CD14-positive monocyte (primary cell): ENCODE results near the gene GALNT17. TPM values are rescaled to one million over a fixed set of nuclear protein-coding genes. Genes with fewer than 3 reads are reported as not detected.

ENCODE experiments used
- DNase-seq, 3 donors: peaks; one replicate each; pipeline ENCODE4 v3.0.0-alpha.2; 2011 to 2022
- H2AFZ ChIP-seq: 2 replicates; pipeline ENCODE4 v1.6.0; 2012; ENCODE audit warnings: mild to moderate bottlenecking, low read depth, low read length, inconsistent platforms; ENCODE audit not compliant: insufficient read depth, poor library complexity, severe bottlenecking
- H3K27ac ChIP-seq, 2 donors: 1 replicate in 1 of 2; 2 replicates in 1 of 2; pipeline ENCODE4 v1.5.1; 2012 to 2013; ENCODE audit warnings: low read length in 2 of 2, control low read depth in 1 of 2, inconsistent platforms in 1 of 2, low read depth in 1 of 2, mild to moderate bottlenecking in 1 of 2
- H3K27me3 ChIP-seq, 2 donors: one replicate each; pipeline versions ENCODE4 v1.6.0 to v1.6.1; 2011 to 2013; ENCODE audit warnings: low read length in 2 of 2; ENCODE audit not compliant: control insufficient read depth in 2 of 2, insufficient read depth in 2 of 2
- H3K36me3 ChIP-seq, 2 donors: replicated peaks in 1 of 2; 1 replicate in 1 of 2; 2 replicates in 1 of 2; pipeline versions ENCODE4 v1.5.1 to v1.6.1; 2012 to 2013; ENCODE audit warnings: low read length in 2 of 2, control low read depth in 1 of 2, inconsistent platforms in 1 of 2, mild to moderate bottlenecking in 1 of 2; ENCODE audit not compliant: insufficient read depth in 2 of 2, control insufficient read depth in 1 of 2
- H3K4me1 ChIP-seq, 2 donors: 1 replicate in 1 of 2; 2 replicates in 1 of 2; pipeline versions ENCODE4 v1.5.1 to v1.6.1; 2012 to 2013; ENCODE audit warnings: low read length in 2 of 2, control low read depth in 1 of 2, inconsistent platforms in 1 of 2, mild to moderate bottlenecking in 1 of 2, moderate library complexity in 1 of 2; ENCODE audit not compliant: insufficient read depth in 2 of 2, control insufficient read depth in 1 of 2
- H3K4me2 ChIP-seq: replicated peaks from 2 replicates; pipeline ENCODE3; 2012; ENCODE audit warnings: low read length, moderate library complexity, mild to moderate bottlenecking; ENCODE audit not compliant: poor library complexity, severe bottlenecking; ENCODE audit errors: extremely low read depth
- H3K4me3 ChIP-seq, 3 experiments: fragments of 200-600 bp in 1 of 3; sonication (generic) in 1 of 3; replicated peaks in 1 of 3; 1 replicate in 2 of 3; 2 replicates in 1 of 3; pipeline ENCODE4 v1.5.1; 2011 to 2013; ENCODE audit warnings: low read length in 3 of 3, mild to moderate bottlenecking in 3 of 3, control low read depth in 2 of 3, low read depth in 2 of 3, inconsistent platforms in 1 of 3, moderate library complexity in 1 of 3
- H3K79me2 ChIP-seq: 2 replicates; pipeline ENCODE4 v1.6.0; 2012; ENCODE audit warnings: mild to moderate bottlenecking, control low read depth, inconsistent platforms, low read length, moderate library complexity; ENCODE audit not compliant: insufficient read depth
- H3K9ac ChIP-seq: 2 replicates; pipeline ENCODE4 v1.6.0; 2017; ENCODE audit warnings: low read length, mild to moderate bottlenecking; ENCODE audit not compliant: insufficient read depth, poor library complexity, severe bottlenecking
- H3K9me3 ChIP-seq, 2 donors: replicated peaks in 1 of 2; 1 replicate in 1 of 2; 2 replicates in 1 of 2; pipeline versions ENCODE4 v1.5.1 to v1.6.1; 2012 to 2013; ENCODE audit warnings: low read length in 2 of 2, control low read depth in 1 of 2; ENCODE audit not compliant: control insufficient read depth in 1 of 2, insufficient read depth in 1 of 2
- H4K20me1 ChIP-seq: 2 replicates; pipeline ENCODE4 v1.6.0; 2012; ENCODE audit warnings: mild to moderate bottlenecking, low read length, control low read depth, moderate library complexity; ENCODE audit not compliant: insufficient read depth
- H3K27ac Mint-ChIP-seq, 7 donors: one replicate each; pipeline ENCODE4 v1.8.0; 2020; ENCODE audit warnings: mild to moderate bottlenecking in 7 of 7, mixed read lengths in 7 of 7, moderate library complexity in 6 of 7, inconsistent platforms in 2 of 7
- H3K27me3 Mint-ChIP-seq, 3 donors: one replicate each; pipeline ENCODE4 v1.8.0; 2021 to 2022; ENCODE audit warnings: low read depth in 3 of 3, mild to moderate bottlenecking in 3 of 3, mixed read lengths in 3 of 3, moderate library complexity in 3 of 3, inconsistent platforms in 1 of 3
- H3K36me3 Mint-ChIP-seq, 2 donors: one replicate each; pipeline ENCODE4 v1.8.0; 2020; ENCODE audit warnings: mixed read lengths in 2 of 2, inconsistent platforms in 1 of 2, mild to moderate bottlenecking in 1 of 2
- H3K4me1 Mint-ChIP-seq: one replicate; pipeline ENCODE4 v1.8.0; 2020; ENCODE audit warnings: mild to moderate bottlenecking, mixed read lengths
- H3K4me3 Mint-ChIP-seq, 2 donors: one replicate each; pipeline ENCODE4 v1.8.0; 2020; ENCODE audit warnings: mild to moderate bottlenecking in 2 of 2, mixed read lengths in 2 of 2, moderate library complexity in 1 of 2
- H3K9me3 Mint-ChIP-seq, 7 donors: one replicate each; pipeline ENCODE4 v1.8.0; 2020 to 2022; ENCODE audit warnings: mixed read lengths in 7 of 7, mild to moderate bottlenecking in 6 of 7, moderate library complexity in 6 of 7, inconsistent platforms in 2 of 7
- CTCF ChIP-seq: fragments of 200-600 bp; IDR thresholded peaks from one replicate; pipeline ENCODE4 v1.8.0; 2022; ENCODE audit warnings: antibody characterized with exemption, mild to moderate bottlenecking
- WGBS: methylation state at CpG from one replicate; pipeline ENCODE4 v1.1.5; 2013; ENCODE audit warnings: missing lambda C conversion rate; ENCODE audit not compliant: insufficient coverage; 5-methylcytosine and 5-hydroxymethylcytosine counted together
- intact Hi-C, 2 donors: fragments of 100-400 bp; cut with micrococcal nuclease; formaldehyde crosslinking; loops; one replicate each; pipeline versions ENCODE4 v1.15.0 to v1.15.1; 2023
- polyA plus RNA-seq, 3 donors: library from polyadenylated mRNA; depleted of rRNA in 1 of 3; unstranded in 2 of 3; stranded (reverse) in 1 of 3; fragments of 300-500 nt in 2 of 3; fragments of >200 nt in 1 of 3; fragmentation: Illumina TruSeq in 2 of 3; gene quantifications; 1 replicate in 2 of 3; 2 replicates in 1 of 3; pipeline ENCODE4 v1.2.3, GENCODE V29; 2012 to 2021

The GALNT17 gene
- polyA plus RNA-seq, 3 donors, result not detected

- Mint-ChIP-seq H3K4me3 (no peak overlapping the region), H3K27ac (no peak overlapping the region), H3K27me3 (no peaks in the 10 kb centered on the region)
Measured at GRCh38 chr7:71339924-71340323, 208.0 kb downstream of the GALNT17 start.

GRCh38 chr7:71342202-71342601 lies 210.3 kb downstream of the GALNT17 start:
- no peak for TF ChIP-seq CTCF
- no peaks in the 10 kb centered on the region for H3K36me3 ChIP-seq
- no peak overlapping the region for H3K4me3 ChIP-seq
- H3K79me2 ChIP-seq, result no peaks in the 10 kb centered on the region
- Mint-ChIP-seq H3K36me3 (no peaks in the 10 kb centered on the region), H3K4me3 (no peak overlapping the region), H3K4me1 (no peaks in the 10 kb centered on the region), H3K27ac (peak overlapping the region in 1 of 7 donors; percentile 2), H3K27me3 (no peaks in the 10 kb centered on the region), H3K9me3 (peaks cover 7 to 43% (median 24%) of the 10 kb centered on the region in 7 donors)
- H3K9me3 ChIP-seq, result peaks cover 15 to 25% of the 10 kb centered on the region in 2 donors
- no peaks in the 10 kb centered on the region for H3K27me3 ChIP-seq
- no peak overlapping the region for H2AFZ ChIP-seq
- H4K20me1 ChIP-seq, result no peaks in the 10 kb centered on the region
- H3K9ac ChIP-seq, result no peak overlapping the region
- no peak overlapping the region for H3K27ac ChIP-seq
- H3K4me2 ChIP-seq, result no peak overlapping the region
- intact Hi-C loops, result no loop called here
- H3K4me1 ChIP-seq, result no peaks in the 10 kb centered on the region
- no peak for DNase-seq

More at GRCh38 chr7:71339924-71340323, 208.0 kb downstream of the GALNT17 start:
- H3K9me3 ChIP-seq, result peaks cover 18 to 32% of the 10 kb centered on the region in 2 donors
- H3K27ac ChIP-seq, result no peak overlapping the region
- no peak overlapping the region for H2AFZ ChIP-seq
- no peaks in the 10 kb centered on the region for H3K4me1 ChIP-seq
- peaks cover 4 to 44% (median 26%) of the 10 kb centered on the region in 7 donors for H3K9me3 Mint-ChIP-seq
- no peaks in the 10 kb centered on the region for H3K4me1 Mint-ChIP-seq
- no peaks in the 10 kb centered on the region for H4K20me1 ChIP-seq
- no peak for DNase-seq
- WGBS, result no CpG with 5 or more reads among the region's 1 CpG
- no peaks in the 10 kb centered on the region for H3K36me3 ChIP-seq
- no peak overlapping the region for H3K9ac ChIP-seq
- H3K4me2 ChIP-seq, result no peak overlapping the region
- no peak overlapping the region for H3K4me3 ChIP-seq
- H3K27me3 ChIP-seq, result no peaks in the 10 kb centered on the region
- no peaks in the 10 kb centered on the region for H3K36me3 Mint-ChIP-seq
- intact Hi-C loops, result no loop called here
- no peak for TF ChIP-seq CTCF
- H3K79me2 ChIP-seq, result no peaks in the 10 kb centered on the region
